HepG2 (cell line): ENCODE measurements around the gene HNRNPUL1. TPM values are rescaled to one million over a fixed set of nuclear protein-coding genes. Genes with fewer than 3 reads are reported as not detected.

ENCODE experiments used
- ARID2 ChIP-seq: sonication (generic); formaldehyde crosslinking; IDR thresholded peaks from 2 replicates; pipeline ENCODE4 v1.8.1; 2022; ENCODE audit warnings: mild to moderate bottlenecking, missing genetic modification reagents, borderline replicate concordance
- ELF3 ChIP-seq: IDR thresholded peaks from 2 replicates; pipeline ENCODE4 v1.6.1; 2016; ENCODE audit warnings: missing genetic modification reagents, missing compliant biosample characterization
- FOXP1 ChIP-seq, 2 experiments: fragments of 450-650 bp in 1 of 2; IDR thresholded peaks; 2 replicates each; pipeline ENCODE4 v1.6.1; 2017 to 2018; ENCODE audit warnings: antibody characterized with exemption in 1 of 2
- GLMP ChIP-seq: sonication (generic); formaldehyde crosslinking; IDR thresholded peaks from 2 replicates; pipeline ENCODE4 v1.9.0; 2021; ENCODE audit warnings: missing genetic modification reagents, mild to moderate bottlenecking, borderline replicate concordance
- GTF3A ChIP-seq: sonication (generic); formaldehyde crosslinking; conservative IDR thresholded peaks from 2 replicates; pipeline ENCODE4 v1.4.0; 2020; ENCODE audit warnings: mild to moderate bottlenecking, missing genetic modification reagents
- HES4 ChIP-seq: sonication (generic); formaldehyde crosslinking; IDR thresholded peaks from 2 replicates; pipeline ENCODE4 v1.9.0; 2021; ENCODE audit warnings: mild to moderate bottlenecking, missing genetic modification reagents, borderline replicate concordance
- JUND ChIP-seq: sonication (generic); formaldehyde crosslinking; IDR thresholded peaks from 2 replicates; pipeline ENCODE4 v1.8.0; 2022; ENCODE audit warnings: mild to moderate bottlenecking, missing genetic modification reagents
- RARG ChIP-seq: sonication (generic); formaldehyde crosslinking; IDR thresholded peaks from 2 replicates; pipeline ENCODE4 v1.4.0; 2020; ENCODE audit warnings: low read depth, mild to moderate bottlenecking, missing genetic modification reagents
- RXRA ChIP-seq: sonication (generic); formaldehyde crosslinking; IDR thresholded peaks from 2 replicates; pipeline ENCODE4 v1.5.1; 2020; ENCODE audit warnings: missing genetic modification reagents
- SPEN ChIP-seq: sonication (generic); formaldehyde crosslinking; IDR thresholded peaks from 2 replicates; pipeline ENCODE4 v1.5.1; 2020; ENCODE audit warnings: low read depth, mild to moderate bottlenecking, missing genetic modification reagents
- SSRP1 ChIP-seq: IDR thresholded peaks from 2 replicates; pipeline ENCODE4 v1.6.1; 2016; ENCODE audit warnings: control low read depth
- TGIF2 ChIP-seq: IDR thresholded peaks from 2 replicates; pipeline ENCODE4 v1.6.1; 2016; ENCODE audit warnings: control low read depth, missing compliant biosample characterization
- TRIM24 ChIP-seq: sonication (generic); formaldehyde crosslinking; IDR thresholded peaks from 2 replicates; pipeline ENCODE4 v1.8.0; 2022; ENCODE audit warnings: mild to moderate bottlenecking, missing genetic modification reagents
- WIZ ChIP-seq: sonication (generic); formaldehyde crosslinking; IDR thresholded peaks from 2 replicates; pipeline ENCODE4 v1.5.1; 2020; ENCODE audit warnings: mild to moderate bottlenecking, missing genetic modification reagents
- ZNF44 ChIP-seq: sonication (generic); formaldehyde crosslinking; IDR thresholded peaks from 2 replicates; pipeline ENCODE4 v1.5.1; 2020; ENCODE audit warnings: mild to moderate bottlenecking, missing genetic modification reagents
- ZNF496 ChIP-seq: sonication (generic); formaldehyde crosslinking; IDR thresholded peaks from 2 replicates; pipeline ENCODE4 v1.8.1; 2023; ENCODE audit warnings: mild to moderate bottlenecking, moderate library complexity, missing genetic modification reagents; ENCODE audit not compliant: insufficient replicate concordance
- ZNF513 ChIP-seq: sonication (generic); formaldehyde crosslinking; conservative IDR thresholded peaks from 2 replicates; pipeline ENCODE4 v1.5.0; 2020; ENCODE audit warnings: missing genetic modification reagents
- ZNF629 ChIP-seq: sonication (generic); formaldehyde crosslinking; conservative IDR thresholded peaks from 2 replicates; pipeline ENCODE4 v1.5.0; 2020; ENCODE audit warnings: missing genetic modification reagents
- ZNF724P ChIP-seq: sonication (generic); formaldehyde crosslinking; IDR thresholded peaks from 2 replicates; pipeline ENCODE4 v1.8.0; 2022; ENCODE audit warnings: missing genetic modification reagents, borderline replicate concordance
- polyA plus RNA-seq, 8 experiments: library from polyadenylated mRNA; depleted of rRNA in 3 of 8; stranded (reverse) in 7 of 8; unstranded in 1 of 8; fragments of >200 nt; fragmentation: Illumina TruSeq in 4 of 8; extraction: Trizol in 4 of 8; gene quantifications; 2 replicates each; pipeline versions ENCODE4 v1.2.1 to v1.2.3, GENCODE V29; 2011 to 2016; ENCODE audit warnings: low read depth in 4 of 8, missing spikeins in 1 of 8, mixed read lengths in 1 of 8; ENCODE audit not compliant: insufficient read depth in 1 of 8
- total RNA-seq, 5 experiments: library from RNA; depleted of rRNA; stranded (reverse); fragments of >200 nt; fragmentation: Illumina TruSeq; extraction: Trizol; gene quantifications; 2 replicates each; pipeline ENCODE4 v1.2.3, GENCODE V29; 2016; ENCODE audit warnings: low read depth in 1 of 5
- TF ChIP-seq, protein P1 (sequence below): sonication (generic); formaldehyde crosslinking; IDR thresholded peaks from 2 replicates; pipeline ENCODE4 v1.4.0; 2020; ENCODE audit warnings: missing genetic modification reagents, borderline replicate concordance
- TF ChIP-seq, protein P2 (sequence below): sonication (generic); formaldehyde crosslinking; IDR thresholded peaks from 2 replicates; pipeline ENCODE4 v1.4.0; 2020; ENCODE audit warnings: missing genetic modification reagents, borderline replicate concordance

HNRNPUL1 gene
- total and polyA plus RNA-seq, 2 of the 13 experiments (the other 11 are each of a cell fraction or from before 2014, with no cell fraction given) = 30.9 to 81.7 TPM

DNA sequence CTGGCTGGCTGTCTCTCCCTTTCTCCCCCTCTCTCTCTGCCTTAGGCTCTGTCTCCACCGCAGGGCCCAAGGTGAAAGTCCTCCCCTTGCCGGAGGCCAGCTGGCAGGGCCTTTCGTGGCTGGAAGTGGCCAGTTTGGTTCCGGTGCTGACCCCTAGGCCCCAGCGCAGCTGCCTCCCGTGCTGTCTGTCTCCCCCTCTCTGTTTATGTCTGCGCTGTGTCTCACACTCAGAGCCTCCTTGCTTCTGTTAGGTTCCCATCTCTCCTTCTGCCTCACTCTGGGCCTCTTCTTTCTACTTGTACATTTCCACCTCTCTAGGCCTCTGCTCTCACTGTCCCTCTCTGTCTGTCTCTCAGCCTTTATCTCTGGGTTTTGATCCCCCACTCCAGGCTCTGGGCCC is 58.9 kb downstream of the HNRNPUL1 start (continued):
- TF ChIP-seq, protein P1, sequence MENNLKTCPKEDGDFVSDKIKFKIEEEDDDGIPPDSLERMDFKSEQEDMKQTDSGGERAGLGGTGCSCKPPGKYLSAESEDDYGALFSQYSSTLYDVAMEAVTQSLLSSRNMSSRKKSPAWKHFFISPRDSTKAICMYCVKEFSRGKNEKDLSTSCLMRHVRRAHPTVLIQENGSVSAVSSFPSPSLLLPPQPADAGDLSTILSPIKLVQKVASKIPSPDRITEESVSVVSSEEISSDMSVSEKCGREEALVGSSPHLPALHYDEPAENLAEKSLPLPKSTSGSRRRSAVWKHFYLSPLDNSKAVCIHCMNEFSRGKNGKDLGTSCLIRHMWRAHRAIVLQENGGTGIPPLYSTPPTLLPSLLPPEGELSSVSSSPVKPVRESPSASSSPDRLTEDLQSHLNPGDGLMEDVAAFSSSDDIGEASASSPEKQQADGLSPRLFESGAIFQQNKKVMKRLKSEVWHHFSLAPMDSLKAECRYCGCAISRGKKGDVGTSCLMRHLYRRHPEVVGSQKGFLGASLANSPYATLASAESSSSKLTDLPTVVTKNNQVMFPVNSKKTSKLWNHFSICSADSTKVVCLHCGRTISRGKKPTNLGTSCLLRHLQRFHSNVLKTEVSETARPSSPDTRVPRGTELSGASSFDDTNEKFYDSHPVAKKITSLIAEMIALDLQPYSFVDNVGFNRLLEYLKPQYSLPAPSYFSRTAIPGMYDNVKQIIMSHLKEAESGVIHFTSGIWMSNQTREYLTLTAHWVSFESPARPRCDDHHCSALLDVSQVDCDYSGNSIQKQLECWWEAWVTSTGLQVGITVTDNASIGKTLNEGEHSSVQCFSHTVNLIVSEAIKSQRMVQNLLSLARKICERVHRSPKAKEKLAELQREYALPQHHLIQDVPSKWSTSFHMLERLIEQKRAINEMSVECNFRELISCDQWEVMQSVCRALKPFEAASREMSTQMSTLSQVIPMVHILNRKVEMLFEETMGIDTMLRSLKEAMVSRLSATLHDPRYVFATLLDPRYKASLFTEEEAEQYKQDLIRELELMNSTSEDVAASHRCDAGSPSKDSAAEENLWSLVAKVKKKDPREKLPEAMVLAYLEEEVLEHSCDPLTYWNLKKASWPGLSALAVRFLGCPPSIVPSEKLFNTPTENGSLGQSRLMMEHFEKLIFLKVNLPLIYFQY (CRISPR knock-in tag) = no peak; the same call in 1 of the 2 replicates
- TF ChIP-seq GTF3A (no peak), ZNF44 (CRISPR knock-in tag) (no peak), SPEN (CRISPR knock-in tag) (no peak; the same call in 1 of the 2 replicates), RARG (CRISPR knock-in tag) (no peak), ZNF496 (CRISPR knock-in tag) (no peak), JUND (CRISPR knock-in tag) (no peak), SSRP1 (CRISPR knock-in tag) (no peak), ZNF513 (no peak), ZNF724P (no peak), ZNF629 (CRISPR knock-in tag) (0 out of 2 replicates have a peak, but pooled peaks have one; percentile 13), GLMP (CRISPR knock-in tag) (no peak), TGIF2 (CRISPR knock-in tag) (no peak), ELF3 (peak; percentile 36; the same call in 1 of the 2 replicates), WIZ (no peak), ARID2 (CRISPR knock-in tag) (no peak), TRIM24 (CRISPR knock-in tag) (no peak), RXRA (CRISPR knock-in tag) (no peak; the same call in 1 of the 2 replicates), FOXP1 (IDR thresholded peaks at IDR 0.05) (no peak), FOXP1 (CRISPR knock-in tag; IDR thresholded peaks at IDR 0.05) (no peak), HES4 (CRISPR knock-in tag) (no peak)
- TF ChIP-seq, protein P2, sequence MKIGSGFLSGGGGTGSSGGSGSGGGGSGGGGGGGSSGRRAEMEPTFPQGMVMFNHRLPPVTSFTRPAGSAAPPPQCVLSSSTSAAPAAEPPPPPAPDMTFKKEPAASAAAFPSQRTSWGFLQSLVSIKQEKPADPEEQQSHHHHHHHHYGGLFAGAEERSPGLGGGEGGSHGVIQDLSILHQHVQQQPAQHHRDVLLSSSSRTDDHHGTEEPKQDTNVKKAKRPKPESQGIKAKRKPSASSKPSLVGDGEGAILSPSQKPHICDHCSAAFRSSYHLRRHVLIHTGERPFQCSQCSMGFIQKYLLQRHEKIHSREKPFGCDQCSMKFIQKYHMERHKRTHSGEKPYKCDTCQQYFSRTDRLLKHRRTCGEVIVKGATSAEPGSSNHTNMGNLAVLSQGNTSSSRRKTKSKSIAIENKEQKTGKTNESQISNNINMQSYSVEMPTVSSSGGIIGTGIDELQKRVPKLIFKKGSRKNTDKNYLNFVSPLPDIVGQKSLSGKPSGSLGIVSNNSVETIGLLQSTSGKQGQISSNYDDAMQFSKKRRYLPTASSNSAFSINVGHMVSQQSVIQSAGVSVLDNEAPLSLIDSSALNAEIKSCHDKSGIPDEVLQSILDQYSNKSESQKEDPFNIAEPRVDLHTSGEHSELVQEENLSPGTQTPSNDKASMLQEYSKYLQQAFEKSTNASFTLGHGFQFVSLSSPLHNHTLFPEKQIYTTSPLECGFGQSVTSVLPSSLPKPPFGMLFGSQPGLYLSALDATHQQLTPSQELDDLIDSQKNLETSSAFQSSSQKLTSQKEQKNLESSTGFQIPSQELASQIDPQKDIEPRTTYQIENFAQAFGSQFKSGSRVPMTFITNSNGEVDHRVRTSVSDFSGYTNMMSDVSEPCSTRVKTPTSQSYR (CRISPR knock-in tag) = peak; percentile 64; the same call in 1 of the 2 replicates
